HCEC 1CT (cell line): ENCODE data around the gene KLHDC9.
A peak's percentile ranks its signal among the peaks of the same experiment; 100 is the strongest.
"Not testable (repeated sequence)": the region's sequence is repeated elsewhere in the genome, so short reads cannot be mapped to it uniquely, and the experiment has no call there.

ENCODE experiments used
- DNase-seq: peaks from one replicate; pipeline ENCODE4 v3.0.0-alpha.2; 2017

KLHDC9 gene

DNA sequence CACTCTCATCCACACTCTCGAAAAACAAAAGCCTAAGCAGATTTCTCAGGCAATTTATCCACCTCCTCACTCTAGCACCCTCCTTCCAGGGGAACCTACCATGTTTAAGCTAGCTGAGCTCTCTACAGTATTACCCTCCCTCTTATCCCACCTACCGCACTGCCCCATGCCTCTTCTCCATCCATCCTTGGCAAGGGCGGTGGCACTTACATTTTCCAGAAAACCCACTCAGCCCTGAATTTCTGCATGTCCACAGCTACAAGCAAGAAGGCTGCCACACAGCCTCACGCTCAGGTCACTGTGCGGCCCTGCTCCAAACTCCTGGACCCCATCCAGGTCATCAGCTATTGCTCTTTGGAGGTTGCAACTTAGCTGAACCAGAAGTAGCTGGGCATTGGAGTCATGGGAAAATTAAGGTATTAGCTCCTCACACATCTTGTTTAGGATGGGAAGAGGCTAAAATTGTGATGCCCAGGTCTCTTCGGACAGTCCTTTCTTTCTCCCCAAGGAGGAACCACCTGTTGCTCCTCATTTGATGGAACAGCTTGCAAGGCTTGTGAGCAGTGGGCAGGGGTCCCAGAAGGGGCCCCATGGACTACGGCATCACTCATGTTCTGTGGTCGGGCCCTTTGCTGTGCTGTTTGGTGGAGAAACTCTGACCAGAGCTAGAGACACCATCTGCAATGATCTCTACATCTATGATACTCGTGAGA, 1.1 kb downstream of the KLHDC9 start:
- DNase-seq: no peak

DNA sequence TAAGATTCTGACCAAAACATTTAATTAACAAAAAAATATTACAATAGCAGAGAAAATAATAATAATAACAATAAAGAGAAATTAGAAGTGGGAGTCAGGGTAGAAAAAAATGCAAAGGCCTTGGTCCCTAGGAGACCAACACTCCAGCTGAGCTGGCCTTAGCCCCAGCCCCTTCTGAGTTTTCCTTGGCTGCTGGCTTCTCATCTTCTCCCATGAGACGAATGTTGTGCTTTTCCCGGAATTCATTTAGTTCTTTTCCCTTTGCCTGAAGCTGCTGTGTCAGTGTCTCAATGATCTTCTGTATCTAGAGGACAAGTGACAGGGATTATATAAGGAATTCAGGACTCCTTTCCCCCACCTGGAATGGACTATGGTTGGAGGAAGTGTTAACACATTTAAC, 2.4 kb downstream of the KLHDC9 start:
- DNase-seq: no peak

DNA sequence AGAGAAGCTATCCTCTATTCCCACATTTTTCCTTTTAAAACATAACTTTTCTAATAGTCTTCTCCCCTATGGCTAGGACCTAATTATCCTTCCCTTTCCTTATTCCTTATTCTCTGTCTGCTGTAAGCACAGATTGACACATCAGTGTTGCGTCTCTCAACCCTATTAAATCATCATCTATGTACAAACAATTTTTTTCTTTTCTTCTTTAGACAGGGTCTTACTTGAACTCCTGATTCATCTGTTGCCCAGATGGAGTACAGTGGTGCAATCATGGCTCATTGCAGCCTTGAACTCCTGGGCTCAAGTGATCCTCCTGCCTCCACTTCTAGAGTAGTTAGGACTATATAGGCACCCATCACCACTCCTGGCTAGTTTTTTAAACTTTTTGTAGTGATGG, 8.3 kb downstream of the KLHDC9 start:
- DNase-seq: peak; percentile 13

DNA sequence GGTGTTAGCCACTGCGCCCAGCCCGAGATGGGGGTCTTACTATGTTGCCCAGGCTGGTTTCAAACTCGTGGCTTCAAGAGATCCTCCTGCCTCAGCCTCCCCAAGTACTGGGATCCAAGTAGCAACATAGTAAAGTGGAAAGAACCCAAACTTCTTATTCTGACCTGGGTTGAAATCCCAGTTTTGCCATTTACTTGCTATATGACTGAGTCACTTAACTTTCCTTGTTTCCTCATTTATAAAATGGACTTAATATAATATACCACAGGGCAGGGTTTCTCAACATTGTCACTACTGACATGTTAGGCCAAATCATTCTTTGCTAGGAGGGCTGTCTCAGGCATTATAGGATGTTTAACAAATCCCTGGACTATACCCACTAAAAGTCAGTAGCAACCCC, 13.0 kb downstream of the KLHDC9 start:
- no peak for DNase-seq

DNA sequence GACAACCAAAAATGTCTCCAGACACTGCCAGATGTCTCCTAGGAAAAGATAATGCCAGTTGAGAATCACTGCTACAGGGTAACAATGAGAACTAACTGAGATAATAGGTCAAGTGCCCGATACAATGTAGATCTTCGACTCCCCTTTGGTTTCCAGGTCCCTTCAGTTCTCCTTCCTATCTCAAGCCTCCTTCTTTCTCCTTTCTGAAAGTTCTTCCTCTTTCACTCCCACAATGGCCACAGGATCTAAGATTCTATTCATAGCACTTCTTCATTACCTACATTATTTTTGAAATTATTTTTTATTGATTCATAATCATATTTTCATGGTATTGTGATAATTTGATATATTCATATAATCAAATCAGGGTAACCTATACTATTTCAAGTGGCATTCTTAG, 13.4 kb downstream of the KLHDC9 start:
- no peak for DNase-seq

DNA sequence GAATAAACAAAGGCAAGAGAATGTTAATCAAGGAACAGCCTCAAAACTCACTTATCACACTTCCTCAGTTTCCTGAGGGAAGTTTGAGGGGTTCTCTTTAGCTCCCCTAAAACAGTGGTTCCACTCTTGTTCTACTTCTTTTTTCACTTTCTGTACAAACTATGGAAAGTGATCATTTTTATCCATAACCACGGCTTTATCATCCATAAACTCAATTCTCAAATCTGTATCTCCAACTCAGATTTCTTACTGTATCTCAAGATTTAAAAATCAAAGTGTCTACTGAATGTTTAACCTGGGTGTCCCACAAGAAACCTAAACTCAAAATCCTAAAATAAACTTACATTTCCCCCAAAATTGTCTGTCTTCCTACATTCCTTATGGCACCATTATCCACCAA, 15.8 kb downstream of the KLHDC9 start:
- DNase-seq: no peak

DNA sequence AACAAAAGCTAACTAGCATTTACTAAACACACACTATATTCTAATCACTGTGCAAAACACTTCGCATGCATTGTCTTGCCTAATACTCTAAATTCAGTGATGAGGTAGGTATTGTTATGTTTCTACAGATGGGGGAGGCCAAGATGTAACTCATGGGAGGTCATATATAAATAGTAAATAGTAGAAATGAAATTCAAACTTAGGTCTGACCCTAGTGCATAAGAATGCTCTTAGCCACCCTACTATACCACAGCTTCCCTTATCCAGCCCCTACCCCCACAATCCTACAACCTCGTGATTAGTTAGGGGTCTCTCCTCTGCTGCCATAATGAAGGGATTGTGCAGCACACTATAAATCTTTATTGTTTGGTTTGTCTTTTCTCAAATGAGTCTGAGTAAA, 16.4 kb downstream of the KLHDC9 start:
- peak; percentile 53 for DNase-seq

DNA sequence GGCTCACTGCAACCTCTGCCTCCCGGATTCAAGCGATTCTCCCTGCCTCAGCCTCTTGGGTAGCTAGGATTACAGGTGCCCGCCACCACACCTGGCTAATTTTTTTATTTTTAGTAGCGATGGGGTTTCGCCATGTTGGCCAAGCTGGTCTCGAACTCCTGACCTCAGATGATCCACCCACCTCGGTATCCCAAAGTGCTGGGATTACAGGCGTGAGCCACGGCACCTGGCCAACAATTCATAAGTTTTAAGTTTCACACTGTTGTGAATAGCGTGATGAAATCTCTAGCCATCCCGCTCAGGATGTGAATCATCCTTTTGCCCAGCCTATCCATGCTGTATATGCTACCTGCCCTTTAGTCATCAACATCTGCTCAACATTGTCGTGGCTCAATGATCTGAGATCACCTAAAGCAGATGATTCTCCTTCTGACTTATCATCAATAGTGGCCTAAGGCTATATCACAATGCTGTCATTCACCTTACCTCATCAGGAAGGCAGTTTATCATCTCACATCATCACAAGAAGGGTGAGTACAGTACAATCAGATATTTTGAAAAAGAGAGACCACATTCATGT, 17.1 kb downstream of the KLHDC9 start:
- peak; percentile 96 for DNase-seq

DNA sequence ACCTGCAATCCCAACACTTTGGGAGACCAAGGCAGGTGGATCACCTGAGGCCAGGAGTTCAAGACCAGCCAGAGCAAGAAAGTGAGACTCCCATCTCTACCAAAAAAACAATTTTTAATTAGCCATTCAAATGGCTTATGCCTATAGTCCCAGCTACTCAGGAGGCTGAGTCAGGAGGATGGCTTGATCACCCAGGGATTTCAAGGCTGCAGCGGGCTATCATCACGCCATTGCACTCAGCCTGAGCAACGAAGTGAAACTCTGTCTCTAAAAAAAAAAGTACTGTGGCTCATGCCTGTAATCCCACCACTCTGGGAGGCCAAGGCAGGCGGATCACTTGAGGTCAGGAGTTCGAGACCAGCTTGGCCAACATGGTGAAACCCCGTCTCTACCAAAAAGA, 17.8 kb downstream of the KLHDC9 start:
- not testable (repeated sequence) for DNase-seq

DNA sequence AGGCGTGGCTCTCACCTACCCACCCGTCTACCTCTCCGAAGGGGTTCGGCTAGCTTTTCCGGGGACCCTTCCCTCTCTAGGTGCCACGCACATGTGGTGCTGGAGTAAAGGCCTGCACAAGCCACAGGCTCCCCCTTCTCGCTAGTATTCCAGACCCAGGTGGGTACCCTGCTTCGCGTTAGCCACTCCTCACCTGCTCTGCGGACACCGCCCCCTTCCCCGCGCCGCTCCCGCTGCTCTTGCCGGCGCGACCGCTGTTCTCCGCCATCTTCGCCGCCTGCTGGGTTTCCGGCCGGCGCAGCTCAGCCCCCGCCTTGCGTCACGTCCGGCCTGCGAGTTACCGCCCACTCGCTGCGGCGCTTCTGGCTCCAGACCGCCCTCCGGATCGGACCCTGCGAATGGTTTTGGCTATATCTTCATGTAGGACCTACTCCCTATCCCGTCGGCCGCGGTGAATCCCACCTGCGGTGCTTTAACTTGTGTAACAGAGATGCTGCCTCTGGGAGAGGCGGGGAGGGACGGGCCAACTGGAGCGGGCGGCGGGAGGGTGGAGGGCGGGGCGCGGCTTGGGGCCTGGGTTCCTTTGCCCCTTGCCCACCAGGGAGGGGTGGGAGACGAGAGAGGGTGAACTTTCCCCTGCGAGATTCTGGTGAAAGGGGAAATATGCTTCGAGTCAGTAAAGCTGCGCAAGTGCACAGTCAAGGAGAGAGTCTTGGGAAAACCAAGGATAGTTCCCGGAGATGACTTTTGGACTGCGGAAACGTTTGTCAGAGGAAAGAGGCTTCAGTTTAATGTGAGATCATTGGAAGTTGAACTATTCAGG, 19.8 kb downstream of the KLHDC9 start, which contains the start of the genes NIT1 and PFDN2:
Gene NIT1, plus strand, starts transcription at position 347 of the 823 bp plus-strand sequence. Its CDS starts 72 bp downstream, at position 419.
Gene PFDN2, minus strand, starts transcription at position 279 of the 823 bp plus-strand sequence. Its CDS starts 11 bp downstream, at position 268.
- DNase-seq: peak; percentile 78

DNA sequence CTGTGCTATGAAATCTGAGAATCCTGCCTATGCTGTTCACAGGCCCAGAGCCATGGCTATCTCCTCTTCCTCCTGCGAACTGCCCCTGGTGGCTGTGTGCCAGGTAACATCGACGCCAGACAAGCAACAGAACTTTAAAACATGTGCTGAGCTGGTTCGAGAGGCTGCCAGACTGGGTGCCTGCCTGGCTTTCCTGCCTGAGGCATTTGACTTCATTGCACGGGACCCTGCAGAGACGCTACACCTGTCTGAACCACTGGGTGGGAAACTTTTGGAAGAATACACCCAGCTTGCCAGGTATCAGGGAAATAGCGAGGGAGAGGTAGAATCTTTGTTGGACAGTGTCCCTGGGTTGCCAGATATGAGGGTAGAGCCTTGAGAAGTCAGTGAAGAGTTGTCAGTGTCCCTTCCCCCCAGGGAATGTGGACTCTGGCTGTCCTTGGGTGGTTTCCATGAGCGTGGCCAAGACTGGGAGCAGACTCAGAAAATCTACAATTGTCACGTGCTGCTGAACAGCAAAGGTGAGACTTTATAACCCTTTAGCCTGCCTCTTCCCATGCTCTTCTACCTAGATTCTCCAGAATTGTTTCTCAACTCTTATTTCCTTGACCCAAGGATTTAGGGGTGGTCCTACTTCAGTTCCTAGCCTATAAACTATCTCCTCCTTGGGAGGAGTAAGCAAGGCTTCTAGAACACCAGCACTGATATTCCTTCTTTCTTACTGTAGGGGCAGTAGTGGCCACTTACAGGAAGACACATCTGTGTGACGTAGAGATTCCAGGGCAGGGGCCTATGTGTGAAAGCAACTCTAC, 21.1 kb downstream of the KLHDC9 start:
- DNase-seq: peak; percentile 71

DNA sequence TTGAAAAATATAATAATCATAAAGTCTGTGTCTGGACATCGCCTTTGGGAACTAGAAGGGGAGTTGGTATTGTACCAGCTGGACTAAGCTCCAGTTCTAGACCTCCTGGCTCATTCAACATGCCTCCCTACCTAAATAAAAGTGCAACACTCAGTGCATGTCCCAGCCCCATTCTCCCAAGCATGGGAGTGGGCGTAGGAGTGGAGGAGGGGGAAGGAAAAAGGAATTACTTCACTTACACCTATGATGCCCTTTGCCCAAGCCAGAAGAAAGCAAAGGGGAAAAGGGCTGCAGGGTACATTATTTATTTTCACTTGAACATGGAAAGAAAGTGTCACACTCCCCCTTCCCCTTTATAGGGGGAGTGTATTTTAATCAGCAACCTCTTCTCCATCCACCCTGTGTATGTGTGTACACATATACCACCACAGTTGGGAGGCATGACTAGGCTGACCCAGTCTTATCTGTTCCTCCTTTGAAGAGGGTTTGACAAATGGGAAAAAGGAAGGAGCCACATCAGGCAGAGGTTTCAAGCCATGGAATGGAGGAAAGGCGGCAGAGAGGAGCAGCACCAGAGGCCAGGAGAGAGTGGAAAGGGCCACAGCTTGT, 23.0 kb downstream of the KLHDC9 start:
- DNase-seq: no peak

DNA sequence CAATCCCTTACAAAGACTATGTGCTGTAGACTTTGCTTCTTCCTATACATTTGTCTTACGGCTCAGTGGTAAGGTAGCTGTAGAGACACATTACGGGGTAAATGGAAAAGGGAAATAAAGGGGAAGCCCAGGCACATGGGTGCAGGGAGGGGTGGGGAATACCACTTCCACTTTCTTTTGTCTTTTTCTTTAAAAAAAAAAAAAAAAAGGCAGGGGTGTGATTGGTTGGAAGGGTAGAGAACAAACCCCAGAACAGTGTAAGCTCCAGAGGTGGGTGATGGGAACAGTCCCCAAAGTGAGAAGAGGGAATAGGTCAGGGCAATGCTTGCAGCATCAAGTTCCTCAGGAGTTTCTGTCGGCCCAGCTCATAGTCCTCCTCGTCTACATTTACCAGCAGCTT, 23.7 kb downstream of the KLHDC9 start:
- no peak for DNase-seq

DNA sequence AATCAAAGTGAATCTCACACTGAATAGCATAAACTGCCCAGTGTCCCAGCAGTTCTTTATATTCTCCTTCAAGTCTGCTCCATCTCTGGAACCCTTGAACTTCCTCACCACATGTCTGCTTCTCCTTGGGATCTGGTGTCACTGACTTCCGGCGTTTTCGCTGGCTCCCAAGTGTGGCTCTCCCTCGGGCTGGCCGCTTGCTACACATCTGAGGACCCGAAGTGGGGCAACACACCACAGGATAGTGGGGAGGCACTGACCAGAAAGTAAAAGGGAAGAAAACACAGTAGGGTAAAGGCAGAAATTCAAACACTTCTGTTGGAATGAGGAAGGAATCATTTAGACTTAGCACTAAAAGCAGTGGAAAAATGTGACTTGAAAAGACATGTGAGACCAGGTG, 24.8 kb downstream of the KLHDC9 start:
- no peak for DNase-seq

DNA sequence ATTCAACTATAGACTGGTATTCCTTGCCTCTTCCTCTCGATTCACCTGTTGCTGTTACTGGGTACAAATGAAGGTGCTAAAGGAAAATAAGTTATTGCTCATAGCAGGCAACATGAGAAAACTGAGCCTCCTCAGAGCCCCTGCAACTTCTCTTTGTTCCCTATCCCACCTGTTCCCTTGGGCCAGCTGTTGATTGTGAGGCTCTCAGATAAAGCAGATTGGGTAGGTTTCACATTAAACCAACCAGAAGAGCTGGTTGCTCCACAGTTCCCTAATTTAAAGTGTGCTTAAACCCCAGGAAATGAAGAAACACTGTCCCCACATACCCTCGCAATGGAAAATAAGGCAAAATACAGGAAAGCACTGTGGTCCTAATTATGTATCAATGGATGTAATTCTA, 29.5 kb downstream of the KLHDC9 start:
- DNase-seq: no peak

DNA sequence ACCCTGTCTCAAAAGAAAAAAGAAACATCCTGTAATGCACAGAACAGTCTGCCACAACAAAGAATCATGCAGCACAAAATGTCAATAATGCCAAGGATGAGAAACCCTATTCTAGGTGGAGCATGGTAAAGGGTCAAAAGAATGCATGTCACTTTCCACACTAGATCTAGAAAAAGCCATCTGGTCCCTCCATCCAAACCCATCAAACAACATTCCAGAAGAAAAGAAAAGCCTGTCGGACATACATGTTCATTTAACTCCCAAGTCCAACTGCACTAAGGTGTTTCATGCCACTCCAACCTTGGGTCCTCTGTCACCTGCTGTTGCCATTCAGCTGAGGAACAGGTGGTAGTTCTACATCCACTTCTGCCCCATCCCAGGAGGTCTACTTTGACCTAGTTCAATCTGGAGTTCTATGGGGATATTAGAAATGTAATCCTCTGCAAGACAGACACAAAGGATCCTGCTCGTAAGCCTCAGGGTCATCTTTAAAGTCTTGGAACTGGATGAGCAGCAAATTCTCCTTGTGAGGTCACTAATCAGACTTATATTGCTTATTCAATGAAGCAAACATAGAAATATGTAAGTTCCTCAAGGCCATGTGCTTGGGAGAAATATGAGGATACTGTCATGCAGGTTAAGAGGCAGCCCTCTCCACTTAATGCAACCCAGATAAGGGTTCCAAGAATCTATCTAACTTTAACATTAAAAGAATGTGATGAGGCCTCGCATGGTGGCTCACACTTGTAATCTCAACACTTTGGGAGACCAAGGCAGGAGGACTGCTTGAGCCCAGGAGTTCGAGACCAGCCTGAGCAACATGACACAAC, 30.6 kb downstream of the KLHDC9 start:
- DNase-seq: no peak

DNA sequence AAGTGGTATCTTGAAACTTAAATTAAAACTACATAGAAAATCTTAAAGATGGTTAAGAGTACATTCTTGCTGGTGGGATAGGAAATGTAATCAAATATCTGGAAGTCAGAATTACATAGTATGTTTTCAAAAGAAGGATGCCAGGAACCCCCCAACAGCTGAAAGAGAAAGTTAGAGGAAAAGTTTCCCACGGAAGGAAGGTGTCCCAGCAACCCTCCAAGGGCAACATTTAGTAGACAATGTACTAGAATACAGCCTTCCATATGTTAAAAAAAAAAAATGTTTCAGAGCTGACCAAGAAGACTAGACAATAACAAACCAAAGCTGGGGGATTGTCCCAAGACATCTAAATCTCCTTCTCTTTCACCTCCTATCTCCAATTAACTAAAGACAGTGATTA, 32.1 kb downstream of the KLHDC9 start:
- no peak for DNase-seq

DNA sequence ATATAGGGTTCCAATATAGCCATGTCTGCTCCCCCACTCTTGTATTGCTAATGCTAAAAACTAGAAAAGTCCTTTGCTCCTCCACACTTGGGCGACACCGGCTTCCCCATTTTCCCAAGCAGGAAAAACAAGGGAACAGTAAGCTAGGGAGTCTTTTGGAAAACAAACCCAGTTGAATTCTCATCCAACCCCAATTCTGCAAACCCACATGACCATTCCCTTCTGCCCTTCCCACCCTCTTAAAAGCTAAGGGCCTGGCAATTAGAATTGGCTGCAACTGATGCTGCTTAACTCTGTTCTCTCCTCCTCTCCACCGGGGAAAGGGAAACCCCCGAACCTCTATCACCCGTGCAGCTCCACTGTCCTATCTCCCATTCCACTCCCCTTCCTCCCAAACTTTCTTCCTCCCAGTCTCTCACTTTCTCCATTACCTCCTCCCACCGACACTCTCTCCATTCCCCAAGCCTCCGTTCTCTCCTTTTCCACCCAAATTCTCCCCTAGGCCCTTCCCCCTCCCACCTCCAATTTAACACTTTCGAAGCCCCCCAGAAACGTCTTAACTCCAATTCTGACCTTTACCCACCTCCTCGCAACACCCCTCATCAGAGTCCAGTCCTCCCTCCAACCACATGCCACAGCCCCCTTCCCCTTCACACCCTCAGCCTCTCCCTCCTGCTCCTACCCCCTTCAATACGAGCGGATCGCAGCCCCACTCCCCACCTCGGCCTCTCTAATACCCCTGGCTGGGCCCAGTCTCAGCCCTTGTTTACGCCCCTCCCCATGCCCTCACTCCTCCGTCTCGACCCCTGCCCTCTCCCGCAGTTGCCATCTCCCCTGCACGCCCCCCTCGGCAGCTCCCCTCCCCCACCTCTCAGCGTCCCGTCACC, 33.6 kb downstream of the KLHDC9 start:
- DNase-seq: no peak

DNA sequence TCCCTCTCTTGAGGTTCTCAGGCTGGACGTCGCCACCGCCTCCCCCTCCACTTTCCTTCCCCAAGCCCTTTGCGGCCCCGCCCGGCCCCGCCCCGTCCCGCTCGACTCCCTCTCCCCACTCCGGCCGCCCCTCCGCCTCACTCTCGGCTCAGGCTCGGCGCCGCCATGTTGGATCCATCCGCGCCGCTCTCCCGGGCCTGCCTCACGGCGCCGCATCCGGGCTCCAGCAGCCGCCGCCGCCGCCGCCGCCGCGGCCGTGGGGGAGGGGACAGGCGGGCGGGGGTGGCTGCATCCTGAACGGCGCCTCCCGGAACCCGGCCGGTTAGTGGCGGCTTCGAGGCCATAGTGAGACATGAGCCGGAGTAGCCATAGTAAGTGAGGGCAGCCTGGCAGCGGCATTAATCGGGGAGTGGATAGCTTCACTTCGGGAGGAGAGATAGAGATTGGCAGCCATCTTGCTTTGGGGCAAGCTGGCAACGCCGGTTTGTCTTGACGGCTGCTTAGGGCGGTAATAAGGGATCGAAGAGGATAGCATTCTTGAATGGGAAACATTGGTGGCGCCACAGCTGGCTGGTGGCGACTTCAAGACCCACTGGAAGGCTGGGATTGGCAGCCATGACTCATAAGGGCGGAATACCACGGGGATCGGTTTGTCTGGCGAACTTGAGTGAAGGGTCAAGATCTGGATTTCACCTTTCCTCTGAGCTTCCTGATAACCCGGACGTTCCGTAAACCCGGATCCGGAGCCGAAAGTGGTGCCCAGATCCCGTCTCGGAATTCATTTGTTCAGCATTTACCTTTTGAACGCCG, 34.5 kb downstream of the KLHDC9 start, which contains the start of gene DEDD:
Gene DEDD, minus strand, starts transcription at position 258 of the 810 bp plus-strand sequence. CDS start 8,205 bp downstream, outside the sequence.
- peak; percentile 98 for DNase-seq
